ENCODE results near the gene EAPP. TPM values are rescaled to one million over a fixed set of nuclear protein-coding genes. Genes with fewer than 3 reads are reported as not detected.
"Not testable (repeated sequence)": the region's sequence is repeated elsewhere in the genome, so short reads cannot be mapped to it uniquely, and the experiment has no call there.

The EAPP gene
- 10 to 100 TPM; 62.4 to 80.5 (median 78.1) TPM for polyA plus RNA-seq (ENCODE audit: insufficient read length in 4 of 4)

DNA sequence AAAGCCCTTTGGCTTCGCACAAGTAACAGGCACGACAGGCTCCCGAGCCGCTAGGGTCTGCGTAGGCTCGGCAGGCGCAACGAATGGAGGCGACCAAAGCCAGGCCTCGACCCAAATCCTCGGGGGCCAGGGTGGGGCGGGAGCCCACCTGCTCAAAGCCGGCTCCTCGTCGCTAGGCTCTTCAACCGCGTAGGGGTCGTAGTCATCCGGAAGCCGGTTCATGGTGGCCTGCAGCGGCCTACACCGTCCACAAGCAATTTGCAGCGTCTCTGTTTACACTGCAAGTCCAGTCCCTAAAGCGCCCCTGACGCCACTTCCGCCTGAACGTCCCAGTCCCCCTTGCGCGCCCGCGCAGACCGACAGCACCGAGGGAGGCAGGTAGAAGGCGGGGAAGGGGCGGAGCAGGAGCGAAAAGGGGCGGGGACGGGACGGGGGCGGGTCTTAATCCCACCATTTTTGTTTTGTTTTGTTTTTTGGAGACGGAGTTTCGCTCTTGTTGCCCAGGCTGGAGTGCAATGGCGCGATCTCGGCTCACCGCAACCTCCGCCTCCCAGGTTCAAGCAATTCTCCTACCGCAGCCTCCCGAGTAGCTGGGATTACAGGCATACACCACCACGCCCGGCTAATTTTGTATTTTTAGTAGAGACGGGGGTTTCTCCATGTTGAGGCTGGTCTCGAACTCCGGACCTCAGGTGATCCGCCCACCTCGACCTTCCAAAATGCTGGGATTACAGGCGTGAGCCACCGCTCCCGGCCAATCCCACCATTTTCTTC is at the start of gene EAPP:
Gene EAPP, minus strand, starts transcription at position 295 of the 774 bp plus-strand sequence. Its CDS starts 73 bp downstream, at position 222.
- peak; percentile 93 to 94 (median 93) for DNase-seq (ENCODE audit: low read depth in 4 of 4, low spot score in 3 of 4)

DNA sequence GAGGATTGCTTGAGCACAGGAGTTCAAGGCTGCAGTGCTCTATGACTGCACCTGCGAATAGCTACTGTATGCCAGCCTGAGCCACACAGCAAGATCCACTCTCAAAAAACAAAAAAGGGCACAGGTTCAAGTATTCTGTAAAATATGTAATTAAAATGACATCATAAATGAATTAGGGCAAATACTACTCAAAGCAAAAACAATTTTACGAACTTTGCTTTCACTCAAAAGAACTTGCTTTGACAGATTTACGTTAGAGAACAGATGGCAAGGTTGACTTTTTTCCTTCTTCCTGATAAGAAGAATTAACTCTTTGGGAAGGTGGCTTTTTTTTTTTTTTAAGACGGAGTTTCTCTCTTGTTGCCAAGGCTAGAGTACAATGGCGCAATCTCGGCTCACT is 44.0 kb upstream of the EAPP start:
- DNase-seq (ENCODE audit: low read depth in 4 of 4, low spot score in 3 of 4), result no peak

DNA sequence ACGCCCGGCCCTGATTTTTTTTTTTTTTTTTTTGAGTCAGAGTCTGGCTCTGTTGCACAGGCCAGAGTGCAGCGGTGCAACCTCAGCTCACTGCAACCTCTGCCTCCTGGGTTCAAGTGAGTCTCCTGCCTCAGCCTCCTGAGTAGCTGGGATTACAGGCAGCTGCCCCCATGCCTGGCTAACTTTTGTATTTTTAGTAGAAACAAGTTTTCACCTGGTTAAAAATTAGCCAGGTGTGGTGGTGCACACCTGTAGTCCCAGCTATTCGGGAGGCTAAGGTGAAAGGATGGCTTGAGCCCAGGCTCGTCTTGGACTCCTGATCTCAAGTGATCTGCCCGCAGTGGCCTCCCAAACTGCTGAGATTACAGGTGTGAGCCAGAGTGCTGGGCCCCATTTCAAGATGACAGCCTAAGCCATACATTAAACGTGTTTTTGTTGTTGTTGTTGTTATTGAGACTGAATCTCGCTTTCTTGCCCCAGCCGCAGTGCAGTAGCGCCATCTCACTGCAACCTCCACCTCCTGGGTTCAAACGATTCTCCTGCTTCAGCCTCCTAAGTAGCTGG is 42.7 kb upstream of the EAPP start:
- DNase-seq (ENCODE audit: low read depth in 4 of 4, low spot score in 3 of 4), result no peak

GRCh38 chr14:34580381-34580780 is 40.9 kb upstream of the EAPP start:
- DNase-seq (ENCODE audit: low read depth in 4 of 4, low spot score in 3 of 4), result no peak

DNA sequence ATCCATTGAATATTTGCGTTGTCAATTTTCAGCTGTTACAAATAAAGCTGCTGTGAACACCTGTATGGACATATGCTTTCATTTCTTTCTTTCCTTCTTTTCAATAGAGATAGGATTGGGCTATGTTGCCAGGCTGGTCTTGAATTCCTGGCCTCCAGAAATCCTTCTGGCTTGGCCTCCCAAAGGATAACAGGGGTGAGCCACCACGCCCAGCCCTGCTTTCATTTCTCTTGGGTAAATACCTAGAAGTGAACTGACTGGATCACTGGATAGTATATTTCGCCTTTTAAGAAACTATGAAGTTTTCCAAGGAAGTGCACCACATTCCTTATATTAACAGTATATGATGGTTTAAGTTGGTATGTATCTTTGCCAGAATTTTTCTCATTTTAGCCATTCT is 32.3 kb upstream of the EAPP start:
- DNase-seq (ENCODE audit: low read depth in 4 of 4, low spot score in 3 of 4), result no peak

DNA sequence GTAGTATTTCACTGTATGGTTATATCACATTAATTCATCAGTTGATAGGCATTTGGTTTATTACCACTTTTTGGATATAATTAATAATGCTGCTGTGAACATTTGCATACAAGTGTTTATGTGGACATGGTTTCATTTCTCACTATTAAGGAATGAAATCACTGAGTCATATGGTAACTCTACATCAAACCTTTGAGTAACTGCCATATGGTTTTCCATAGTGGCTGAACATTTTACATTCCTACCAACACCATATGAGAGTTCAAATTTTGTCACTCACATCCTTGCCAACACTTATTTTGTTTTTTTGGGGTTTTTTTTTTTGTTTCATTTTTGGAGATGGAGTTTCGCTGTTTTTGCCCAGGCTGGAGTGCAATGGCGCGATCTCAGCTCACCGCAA is 30.2 kb upstream of the EAPP start:
- DNase-seq (ENCODE audit: low read depth in 4 of 4, low spot score in 3 of 4), result no peak

DNA sequence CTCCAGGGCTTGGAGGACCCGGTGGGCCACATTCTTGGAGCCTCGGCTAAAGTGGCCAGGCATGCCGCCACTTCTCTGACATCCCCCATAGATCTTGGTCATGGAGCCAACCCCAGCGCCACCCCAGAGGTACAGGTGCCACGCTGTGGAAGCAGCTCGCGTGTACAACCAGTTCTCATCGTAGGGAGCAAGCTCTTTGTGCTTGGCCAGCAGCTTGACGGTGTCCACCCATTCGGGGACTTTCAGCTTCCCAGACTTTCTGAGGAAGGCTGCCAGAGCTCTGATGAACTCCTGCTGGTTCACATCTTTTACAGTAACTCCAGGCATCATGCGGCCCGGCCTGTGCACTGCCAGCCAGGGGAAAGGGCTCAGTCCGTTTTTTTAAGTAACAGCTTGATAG is 29.3 kb upstream of the EAPP start:
- no peak for DNase-seq (ENCODE audit: low read depth in 4 of 4, low spot score in 3 of 4)

DNA sequence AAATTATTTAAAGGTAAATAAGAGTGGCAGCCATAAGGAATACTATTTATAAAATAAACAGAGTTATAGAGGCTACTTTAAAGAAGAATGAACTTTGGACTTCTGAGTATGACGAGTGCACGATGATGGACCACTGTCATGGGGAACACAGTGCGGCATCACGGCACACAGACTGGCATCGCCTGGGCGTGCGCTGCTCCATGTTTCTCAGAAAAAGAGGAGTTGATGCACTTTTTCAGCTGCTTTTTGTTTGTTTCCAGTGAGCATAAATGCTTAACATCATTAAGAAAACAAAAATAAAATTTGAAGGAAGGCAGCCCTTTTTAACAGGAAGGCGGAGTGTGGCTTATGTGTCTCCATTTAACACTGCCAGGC is 23.3 kb upstream of the EAPP start:
- DNase-seq (ENCODE audit: low read depth in 4 of 4, low spot score in 3 of 4), result no peak

GRCh38 chr14:34562037-34562775 is 22.7 kb upstream of the EAPP start:
- DNase-seq (ENCODE audit: low read depth in 4 of 4, low spot score in 3 of 4), result not testable (repeated sequence)

GRCh38 chr14:34556498-34556829 is 17.0 kb upstream of the EAPP start:
- DNase-seq (ENCODE audit: low read depth in 4 of 4, low spot score in 3 of 4), result not testable (repeated sequence)

DNA sequence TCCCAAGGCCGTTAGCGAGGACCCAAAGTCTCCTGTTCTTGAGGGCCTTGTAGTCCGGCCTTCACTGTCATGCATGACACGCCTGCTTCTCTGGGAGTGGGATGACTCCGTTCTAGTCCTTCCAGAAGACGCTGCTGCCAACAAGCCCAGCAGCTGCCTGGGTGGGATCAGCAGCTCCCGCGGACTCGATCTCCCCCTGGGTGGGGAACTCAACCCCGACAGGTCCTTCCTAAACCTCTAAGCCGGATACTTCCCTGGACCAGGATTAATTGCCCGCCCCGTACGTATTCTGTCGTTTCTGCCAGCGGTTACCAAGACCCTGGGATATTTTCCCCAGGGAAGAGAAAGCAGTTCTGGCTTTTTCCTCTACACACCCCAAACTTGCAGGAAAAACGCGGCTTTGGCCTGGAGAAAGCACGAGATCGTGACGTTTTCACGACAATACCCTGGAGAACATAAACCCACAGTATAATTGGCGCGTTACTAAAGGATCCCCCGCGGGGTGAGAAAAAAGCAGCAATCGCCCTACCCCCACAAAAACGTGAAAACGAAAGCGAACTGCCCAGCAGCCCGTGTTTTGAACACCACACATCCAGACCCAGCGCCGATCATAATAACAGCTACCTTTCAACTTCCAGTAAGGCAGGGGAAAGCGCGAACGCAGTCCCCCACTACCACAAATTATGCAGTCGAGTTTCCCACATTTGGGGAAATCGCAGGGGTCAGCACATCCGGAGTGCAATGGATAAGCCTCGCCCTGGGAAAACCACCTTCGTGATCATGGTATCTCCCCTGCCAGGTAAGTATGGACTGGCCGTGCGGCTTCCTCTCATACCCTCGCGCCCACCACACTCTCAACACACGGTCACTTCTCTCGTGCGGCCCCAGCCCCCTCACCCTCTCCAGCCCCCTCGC is 16.3 kb upstream of the EAPP start:
- not testable (repeated sequence) for DNase-seq (ENCODE audit: low read depth in 4 of 4, low spot score in 3 of 4)

DNA sequence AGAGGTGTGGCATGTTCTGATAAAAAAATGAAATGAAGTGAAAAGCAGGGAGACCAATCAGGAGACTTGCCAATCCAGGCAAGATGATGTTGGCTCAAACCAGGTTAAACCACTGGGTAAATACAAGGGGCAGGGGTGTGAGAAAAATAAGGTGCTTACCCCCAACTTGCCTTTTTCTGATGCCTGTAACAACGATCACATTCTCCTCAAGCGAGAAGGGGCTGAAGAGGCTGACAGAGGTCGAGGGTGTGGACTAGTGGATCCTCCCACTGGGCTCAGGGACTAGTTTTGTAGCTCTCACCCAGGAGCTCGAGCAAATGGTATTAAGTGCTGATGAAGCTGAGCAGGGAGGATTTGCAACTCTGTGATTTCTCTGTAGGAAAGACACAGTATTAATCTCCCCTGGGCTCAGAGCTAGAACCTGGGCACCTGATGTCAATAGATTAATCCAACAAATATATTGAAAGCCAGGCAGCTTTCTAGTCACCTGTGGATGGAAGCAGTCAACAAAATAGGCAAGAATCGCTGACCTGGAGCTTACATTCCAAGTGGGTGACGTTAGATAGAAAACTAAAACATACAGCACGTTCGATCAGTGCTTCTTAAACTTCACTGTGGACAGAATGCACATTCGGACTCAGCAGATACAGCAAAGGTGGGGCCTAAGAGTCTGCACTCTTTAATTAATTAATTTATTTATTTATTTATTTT is 15.2 kb upstream of the EAPP start:
- DNase-seq (ENCODE audit: low read depth in 4 of 4, low spot score in 3 of 4), result no peak

- DNase-seq (ENCODE audit: low read depth in 4 of 4, low spot score in 3 of 4), result not testable (repeated sequence)
These were observed 9.9 kb upstream of the EAPP start for GRCh38 chr14:34549276-34549966.

GRCh38 chr14:34548472-34548981 is 9.0 kb upstream of the EAPP start:
- DNase-seq (ENCODE audit: low read depth in 4 of 4, low spot score in 3 of 4), result no peak

DNA sequence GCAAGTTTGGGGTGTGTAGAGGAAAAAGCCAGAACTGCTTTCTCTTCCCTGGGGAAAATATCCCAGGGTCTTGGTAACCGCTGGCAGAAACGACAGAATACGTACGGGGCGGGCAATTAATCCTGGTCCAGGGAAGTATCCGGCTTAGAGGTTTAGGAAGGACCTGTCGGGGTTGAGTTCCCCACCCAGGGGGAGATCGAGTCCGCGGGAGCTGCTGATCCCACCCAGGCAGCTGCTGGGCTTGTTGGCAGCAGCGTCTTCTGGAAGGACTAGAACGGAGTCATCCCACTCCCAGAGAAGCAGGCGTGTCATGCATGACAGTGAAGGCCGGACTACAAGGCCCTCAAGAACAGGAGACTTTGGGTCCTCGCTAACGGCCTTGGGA is 7.6 kb upstream of the EAPP start:
- not testable (repeated sequence) for DNase-seq (ENCODE audit: low read depth in 4 of 4, low spot score in 3 of 4)

- not testable (repeated sequence) for DNase-seq (ENCODE audit: low read depth in 4 of 4, low spot score in 3 of 4)
These were observed 7.0 kb upstream of the EAPP start for GRCh38 chr14:34546272-34547135.

GRCh38 chr14:34540181-34541059 is 919 bp upstream of the EAPP start:
- not testable (repeated sequence) for DNase-seq (ENCODE audit: low read depth in 4 of 4, low spot score in 3 of 4)

All from right renal pelvis (tissue), 4 donors.